ENCODE data around the gene C16orf78. TPM values are rescaled to one million over a fixed set of nuclear protein-coding genes. Genes with fewer than 3 reads are reported as not detected.

Gene C16orf78, protein sequence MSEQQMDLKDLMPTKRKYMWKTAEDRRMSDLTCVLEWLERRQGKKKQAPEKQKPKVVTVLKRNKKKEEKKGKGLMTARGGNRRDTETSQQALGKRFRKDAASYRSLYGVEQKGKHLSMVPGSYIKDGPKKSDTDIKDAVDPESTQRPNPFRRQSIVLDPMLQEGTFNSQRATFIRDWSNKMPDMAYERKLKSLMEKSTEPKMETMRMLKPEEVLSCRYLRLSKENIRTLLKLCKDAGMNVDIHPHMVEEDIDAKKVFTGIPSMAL
- not detected for total RNA-seq

DNA sequence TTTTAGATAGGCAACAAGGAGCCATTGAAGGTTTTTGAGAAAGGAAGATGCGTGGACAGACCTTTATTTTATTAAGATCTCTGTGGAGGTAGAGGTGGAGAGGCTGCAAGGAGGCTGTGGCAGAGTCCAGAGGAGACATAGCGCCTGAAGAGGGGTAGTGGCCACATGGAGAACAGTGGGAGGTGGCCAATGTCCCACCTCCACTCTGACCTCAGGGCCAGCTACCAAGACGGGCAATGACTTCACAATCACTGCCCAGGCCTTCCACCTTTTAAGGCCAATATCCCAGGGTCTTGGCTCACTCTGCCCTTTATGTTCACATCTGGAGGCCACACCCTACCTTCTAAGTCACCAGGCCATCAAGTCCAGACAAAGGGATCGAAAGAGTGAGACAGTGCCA, at the start of gene C16orf78:
Gene C16orf78 (plus strand): TSS at position 301 of the 400 bp plus-strand sequence. CDS start 136 bp downstream, outside the sequence.

Other genes starting within 250 kb of the C16orf78 start
- not detected for gene CBLN1, start 92.0 kb upstream of the C16orf78 start, total RNA-seq

All from activated naive CD4-positive, alpha-beta T cell treated with anti-CD3 and anti-CD28 coated beads, Interleukin-2, amount 10 ng/mL, durations not matched to agents 5 hours and 36 hours (primary cell).